NCI-H82 treated with DMSO at 0.1 percent for 48 hours (cell line): ENCODE results near the gene NDOR1.

Experiments used
- DNase-seq: peaks from one replicate; lab custom pipeline; 2025; ENCODE audit not compliant: unreplicated experiment; lab: John Stamatoyannopoulos, UW

NDOR1 gene

GRCh38 chr9:137167747-137168572 is 37.5 kb upstream of the NDOR1 start:
- DNase-seq: no peak

GRCh38 chr9:137168573-137168903 is 37.0 kb upstream of the NDOR1 start:
- DNase-seq: no peak

GRCh38 chr9:137168904-137169856 is 36.3 kb upstream of the NDOR1 start:
- DNase-seq: no peak

GRCh38 chr9:137169896-137170358 is 35.6 kb upstream of the NDOR1 start, which contains the start of gene LRRC26:
Gene LRRC26 (minus strand): TSS chr9:137170051. CDS start chr9:137169943, 108 bp downstream.
- no peak for DNase-seq

GRCh38 chr9:137170486-137171148 is 34.9 kb upstream of the NDOR1 start:
- no peak for DNase-seq

GRCh38 chr9:137171149-137171900 is 34.2 kb upstream of the NDOR1 start:
- DNase-seq: no peak

- DNase-seq: no peak
These were observed 32.4 kb upstream of the NDOR1 start for GRCh38 chr9:137172901-137173795.

- DNase-seq: no peak
These were observed 31.5 kb upstream of the NDOR1 start for GRCh38 chr9:137173796-137174664.

GRCh38 chr9:137174722-137175293 is 30.7 kb upstream of the NDOR1 start:
- DNase-seq: no peak

- DNase-seq: no peak
These were observed 30.0 kb upstream of the NDOR1 start for GRCh38 chr9:137175345-137175961.

GRCh38 chr9:137176302-137177182 is 29.0 kb upstream of the NDOR1 start:
- DNase-seq: no peak

GRCh38 chr9:137178201-137178938 is 27.1 kb upstream of the NDOR1 start:
- DNase-seq: no peak

- DNase-seq: no peak
These were observed 26.4 kb upstream of the NDOR1 start for GRCh38 chr9:137178939-137179630.

GRCh38 chr9:137179761-137180160 is 25.7 kb upstream of the NDOR1 start:
- DNase-seq: no peak

GRCh38 chr9:137180491-137180890 is 25.0 kb upstream of the NDOR1 start:
- no peak for DNase-seq

- DNase-seq: no peak
These were observed 23.8 kb upstream of the NDOR1 start for GRCh38 chr9:137181680-137182079.
